ENCODE measurements around the gene TBC1D1. TPM values are rescaled to one million over a fixed set of nuclear protein-coding genes. Genes with fewer than 3 reads are reported as not detected.
A peak's percentile ranks its signal among the peaks of the same experiment; 100 is the strongest.

Gene TBC1D1
- polyA plus RNA-seq, 2 donors = 10.4 to 15.3 TPM

GRCh38 chr4:38075370-38076152 lies 184.7 kb downstream of the TBC1D1 start:
- 53 to 54% methylated on average over 6 of the region's 6 CpGs for WGBS, 2 donors
- Histone ChIP-seq H3K4me1 (ENCODE audit: control insufficient read depth in 2 of 2, insufficient read depth in 2 of 2, low read length in 1 of 2) (peaks cover 0 to 2% of the 10 kb centered on the region in 2 donors), H3K4me3 (ENCODE audit: low read depth in 1 of 2, low read length in 2 of 2) (no peak overlapping the region), H3K36me3 (ENCODE audit: control insufficient read depth in 2 of 2, insufficient read depth in 2 of 2, low read length in 1 of 2) (no peaks in the 10 kb centered on the region), H3K9me3 (ENCODE audit: control insufficient read depth in 2 of 2, insufficient read depth in 1 of 2, low read depth in 1 of 2, low read length in 1 of 2) (no peaks in the 10 kb centered on the region), H3K27me3 (ENCODE audit: control insufficient read depth in 1 of 2, insufficient read depth in 2 of 2, low read length in 2 of 2) (no peaks in the 10 kb centered on the region), H3K27ac (ENCODE audit: low read depth in 2 of 2, low read length in 1 of 2) (peak overlapping the region in 1 of 2 donors; percentile 50)

GRCh38 chr4:38076153-38076669 lies 185.3 kb downstream of the TBC1D1 start:
- H3K27ac ChIP-seq (ENCODE audit: low read depth in 2 of 2, low read length in 1 of 2) = no peak overlapping the region
- H3K9me3 ChIP-seq (ENCODE audit: control insufficient read depth in 2 of 2, insufficient read depth in 1 of 2, low read depth in 1 of 2, low read length in 1 of 2) = no peaks in the 10 kb centered on the region
- 85 to 90% methylated on average over 6 of the region's 6 CpGs for WGBS, 2 donors
- peaks cover 2 to 3% of the 10 kb centered on the region in 2 donors for H3K4me1 ChIP-seq (ENCODE audit: control insufficient read depth in 2 of 2, insufficient read depth in 2 of 2, low read length in 1 of 2)
- no peaks in the 10 kb centered on the region for H3K27me3 ChIP-seq (ENCODE audit: control insufficient read depth in 1 of 2, insufficient read depth in 2 of 2, low read length in 2 of 2)
- no peak overlapping the region for H3K4me3 ChIP-seq (ENCODE audit: low read depth in 1 of 2, low read length in 2 of 2)
- no peaks in the 10 kb centered on the region for H3K36me3 ChIP-seq (ENCODE audit: control insufficient read depth in 2 of 2, insufficient read depth in 2 of 2, low read length in 1 of 2)

- peaks cover 2 to 4% of the 10 kb centered on the region in 2 donors for H3K4me1 ChIP-seq (ENCODE audit: control insufficient read depth in 2 of 2, insufficient read depth in 2 of 2, low read length in 1 of 2)
- H3K36me3 ChIP-seq (ENCODE audit: control insufficient read depth in 2 of 2, insufficient read depth in 2 of 2, low read length in 1 of 2) = no peaks in the 10 kb centered on the region
- H3K9me3 ChIP-seq (ENCODE audit: control insufficient read depth in 2 of 2, insufficient read depth in 1 of 2, low read depth in 1 of 2, low read length in 1 of 2) = no peaks in the 10 kb centered on the region
- WGBS, 2 donors = 83 to 88% methylated on average over 12 of the region's 12 CpGs
- no peak overlapping the region for H3K27ac ChIP-seq (ENCODE audit: low read depth in 2 of 2, low read length in 1 of 2)
- H3K4me3 ChIP-seq (ENCODE audit: low read depth in 1 of 2, low read length in 2 of 2) = no peak overlapping the region
- H3K27me3 ChIP-seq (ENCODE audit: control insufficient read depth in 1 of 2, insufficient read depth in 2 of 2, low read length in 2 of 2) = no peaks in the 10 kb centered on the region
These were observed 187.1 kb downstream of the TBC1D1 start for GRCh38 chr4:38077791-38078489.

GRCh38 chr4:38078590-38079421 lies 187.9 kb downstream of the TBC1D1 start:
- H3K27ac ChIP-seq (ENCODE audit: low read depth in 2 of 2, low read length in 1 of 2) = peak overlapping the region; percentile 54 to 73
- peaks cover 0 to 4% of the 10 kb centered on the region in 2 donors for H3K4me1 ChIP-seq (ENCODE audit: control insufficient read depth in 2 of 2, insufficient read depth in 2 of 2, low read length in 1 of 2)
- no peaks in the 10 kb centered on the region for H3K36me3 ChIP-seq (ENCODE audit: control insufficient read depth in 2 of 2, insufficient read depth in 2 of 2, low read length in 1 of 2)
- no peaks in the 10 kb centered on the region for H3K27me3 ChIP-seq (ENCODE audit: control insufficient read depth in 1 of 2, insufficient read depth in 2 of 2, low read length in 2 of 2)
- H3K9me3 ChIP-seq (ENCODE audit: control insufficient read depth in 2 of 2, insufficient read depth in 1 of 2, low read depth in 1 of 2, low read length in 1 of 2) = no peaks in the 10 kb centered on the region
- no peak overlapping the region for H3K4me3 ChIP-seq (ENCODE audit: low read depth in 1 of 2, low read length in 2 of 2)
- WGBS, 2 donors = 40 to 48% methylated on average over 7 of the region's 7 CpGs

- H3K9me3 ChIP-seq (ENCODE audit: control insufficient read depth in 2 of 2, insufficient read depth in 1 of 2, low read depth in 1 of 2, low read length in 1 of 2) = no peaks in the 10 kb centered on the region
- H3K27me3 ChIP-seq (ENCODE audit: control insufficient read depth in 1 of 2, insufficient read depth in 2 of 2, low read length in 2 of 2) = no peaks in the 10 kb centered on the region
- no peak overlapping the region for H3K27ac ChIP-seq (ENCODE audit: low read depth in 2 of 2, low read length in 1 of 2)
- H3K4me1 ChIP-seq (ENCODE audit: control insufficient read depth in 2 of 2, insufficient read depth in 2 of 2, low read length in 1 of 2) = peaks cover 0 to 4% of the 10 kb centered on the region in 2 donors
- WGBS, 2 donors = 87 to 91% methylated on average over 14 of the region's 14 CpGs
- no peak overlapping the region for H3K4me3 ChIP-seq (ENCODE audit: low read depth in 1 of 2, low read length in 2 of 2)
- no peaks in the 10 kb centered on the region for H3K36me3 ChIP-seq (ENCODE audit: control insufficient read depth in 2 of 2, insufficient read depth in 2 of 2, low read length in 1 of 2)
These were observed 189.4 kb downstream of the TBC1D1 start for GRCh38 chr4:38080061-38080974.

- no peaks in the 10 kb centered on the region for H3K36me3 ChIP-seq (ENCODE audit: control insufficient read depth in 2 of 2, insufficient read depth in 2 of 2, low read length in 1 of 2)
- WGBS, 2 donors = 94 to 97% methylated on average over 6 of the region's 6 CpGs
- H3K9me3 ChIP-seq (ENCODE audit: control insufficient read depth in 2 of 2, insufficient read depth in 1 of 2, low read depth in 1 of 2, low read length in 1 of 2) = no peaks in the 10 kb centered on the region
- H3K27ac ChIP-seq (ENCODE audit: low read depth in 2 of 2, low read length in 1 of 2) = no peak overlapping the region
- no peaks in the 10 kb centered on the region for H3K27me3 ChIP-seq (ENCODE audit: control insufficient read depth in 1 of 2, insufficient read depth in 2 of 2, low read length in 2 of 2)
- H3K4me1 ChIP-seq (ENCODE audit: control insufficient read depth in 2 of 2, insufficient read depth in 2 of 2, low read length in 1 of 2) = peaks cover 0 to 4% of the 10 kb centered on the region in 2 donors
- H3K4me3 ChIP-seq (ENCODE audit: low read depth in 1 of 2, low read length in 2 of 2) = no peak overlapping the region
These were observed 191.1 kb downstream of the TBC1D1 start for GRCh38 chr4:38082021-38082420.

GRCh38 chr4:38082424-38083385 lies 191.8 kb downstream of the TBC1D1 start:
- H3K9me3 ChIP-seq (ENCODE audit: control insufficient read depth in 2 of 2, insufficient read depth in 1 of 2, low read depth in 1 of 2, low read length in 1 of 2) = no peaks in the 10 kb centered on the region
- no peak overlapping the region for H3K27ac ChIP-seq (ENCODE audit: low read depth in 2 of 2, low read length in 1 of 2)
- WGBS, 2 donors = 88 to 89% methylated on average over 11 of the region's 11 CpGs
- no peaks in the 10 kb centered on the region for H3K36me3 ChIP-seq (ENCODE audit: control insufficient read depth in 2 of 2, insufficient read depth in 2 of 2, low read length in 1 of 2)
- peaks cover 0 to 6% of the 10 kb centered on the region in 2 donors for H3K4me1 ChIP-seq (ENCODE audit: control insufficient read depth in 2 of 2, insufficient read depth in 2 of 2, low read length in 1 of 2)
- no peaks in the 10 kb centered on the region for H3K27me3 ChIP-seq (ENCODE audit: control insufficient read depth in 1 of 2, insufficient read depth in 2 of 2, low read length in 2 of 2)
- H3K4me3 ChIP-seq (ENCODE audit: low read depth in 1 of 2, low read length in 2 of 2) = no peak overlapping the region
